ENCODE data around the gene MT1X.

The MT1X gene

GRCh38 chr16:56681939-56682702 is at the start of gene MT1X:
MT1X (plus strand) TSS chr16:56682470; CDS start chr16:56682541, 71 bp downstream.
- no peaks in the 10 kb centered on the region for H3K36me3 ChIP-seq (ENCODE audit: insufficient read depth, low read length)
- H3K9me3 ChIP-seq (ENCODE audit: insufficient read depth, low read depth, low read length) = no peaks in the 10 kb centered on the region
- no peaks in the 10 kb centered on the region for H3K9me2 ChIP-seq (replicated peaks; ENCODE audit: low read depth, low read length)
- peak within 1 kb of the TSS; percentile 90 for H3K4me2 ChIP-seq (ENCODE audit: low read depth, low read length, poor library complexity, severe bottlenecking)
- peak within 1 kb of the TSS; percentile 88 for H3K9ac ChIP-seq (ENCODE audit: low read depth, low read length, poor library complexity, severe bottlenecking)
- no peaks in the 10 kb centered on the region for H3K27me3 ChIP-seq (ENCODE audit: insufficient read depth, low read length, poor library complexity, severe bottlenecking)
- peaks cover 10% of the 10 kb centered on the region for H3K4me1 ChIP-seq (ENCODE audit: insufficient read depth, low read length, poor library complexity, severe bottlenecking)
- TF ChIP-seq CTCF (conservative IDR thresholded peaks at IDR 0.05; ENCODE audit: low read length) (no peak), EZH2phosphoT487 (IDR thresholded peaks at IDR 0.05; ENCODE audit: borderline replicate concordance) (no peak)
- peak within 1 kb of the TSS; percentile 95 for H2AFZ ChIP-seq (ENCODE audit: low read length)
- H4K20me1 ChIP-seq (ENCODE audit: insufficient read depth, low read length, poor library complexity, severe bottlenecking) = no peaks in the 10 kb centered on the region
- peaks cover 5% of the 10 kb centered on the region; the same call in 1 of the 2 replicates for H3K79me2 ChIP-seq (ENCODE audit: insufficient read depth, low read length)
- H3K4me3 ChIP-seq (ENCODE audit: low read length, poor library complexity, severe bottlenecking) = peak within 1 kb of the TSS; percentile 79
- no peaks in the 10 kb centered on the region for H3F3A ChIP-seq (ENCODE audit: low read depth)

- Histone ChIP-seq H4K20me1 (ENCODE audit: insufficient read depth, low read length, poor library complexity, severe bottlenecking) (no peaks in the 10 kb centered on the region), H3F3A (ENCODE audit: low read depth) (no peaks in the 10 kb centered on the region), H3K4me1 (ENCODE audit: insufficient read depth, low read length, poor library complexity, severe bottlenecking) (no peaks in the 10 kb centered on the region), H2AFZ (ENCODE audit: low read length) (no peak overlapping the region), H3K27me3 (ENCODE audit: insufficient read depth, low read length, poor library complexity, severe bottlenecking) (no peaks in the 10 kb centered on the region), H3K9me2 (replicated peaks; ENCODE audit: low read depth, low read length) (no peaks in the 10 kb centered on the region), H3K36me3 (ENCODE audit: insufficient read depth, low read length) (no peaks in the 10 kb centered on the region), H3K4me3 (ENCODE audit: low read length, poor library complexity, severe bottlenecking) (no peak overlapping the region), H3K9me3 (ENCODE audit: insufficient read depth, low read depth, low read length) (no peaks in the 10 kb centered on the region), H3K79me2 (ENCODE audit: insufficient read depth, low read length) (no peaks in the 10 kb centered on the region), H3K4me2 (ENCODE audit: low read depth, low read length, poor library complexity, severe bottlenecking) (no peak overlapping the region), H3K9ac (ENCODE audit: low read depth, low read length, poor library complexity, severe bottlenecking) (no peak overlapping the region)
- TF ChIP-seq EZH2phosphoT487 (IDR thresholded peaks at IDR 0.05; ENCODE audit: borderline replicate concordance) (no peak), CTCF (conservative IDR thresholded peaks at IDR 0.05; ENCODE audit: low read length) (no peak)
These were observed 49.4 kb upstream of the MT1X start for GRCh38 chr16:56632848-56633365.

- H4K20me1 ChIP-seq (ENCODE audit: insufficient read depth, low read length, poor library complexity, severe bottlenecking) = no peaks in the 10 kb centered on the region
- H2AFZ ChIP-seq (ENCODE audit: low read length) = no peak overlapping the region
- H3F3A ChIP-seq (ENCODE audit: low read depth) = no peaks in the 10 kb centered on the region
- H3K9me3 ChIP-seq (ENCODE audit: insufficient read depth, low read depth, low read length) = no peaks in the 10 kb centered on the region
- no peak for TF ChIP-seq EZH2phosphoT487 (IDR thresholded peaks at IDR 0.05; ENCODE audit: borderline replicate concordance)
- TF ChIP-seq CTCF (conservative IDR thresholded peaks at IDR 0.05; ENCODE audit: low read length) = no peak
- no peak overlapping the region for H3K4me3 ChIP-seq (ENCODE audit: low read length, poor library complexity, severe bottlenecking)
- no peak overlapping the region for H3K4me2 ChIP-seq (ENCODE audit: low read depth, low read length, poor library complexity, severe bottlenecking)
- H3K9ac ChIP-seq (ENCODE audit: low read depth, low read length, poor library complexity, severe bottlenecking) = no peak overlapping the region
- H3K36me3 ChIP-seq (ENCODE audit: insufficient read depth, low read length) = no peaks in the 10 kb centered on the region
- no peaks in the 10 kb centered on the region for H3K4me1 ChIP-seq (ENCODE audit: insufficient read depth, low read length, poor library complexity, severe bottlenecking)
- no peaks in the 10 kb centered on the region for H3K79me2 ChIP-seq (ENCODE audit: insufficient read depth, low read length)
- no peaks in the 10 kb centered on the region for H3K9me2 ChIP-seq (replicated peaks; ENCODE audit: low read depth, low read length)
- no peaks in the 10 kb centered on the region for H3K27me3 ChIP-seq (ENCODE audit: insufficient read depth, low read length, poor library complexity, severe bottlenecking)
These were observed 48.7 kb upstream of the MT1X start for GRCh38 chr16:56633535-56633934.
